Fibroblast of lung (primary cell): ENCODE results near the gene TAS1R2.

Experiments used
- EZH2 ChIP-seq: IDR thresholded peaks from 2 replicates; pipeline ENCODE4 v1.5.1; 2012; ENCODE audit warnings: low read length, control low read depth, mild to moderate bottlenecking; ENCODE audit errors: missing control alignments
- TF ChIP-seq, protein P1 (sequence below), 2 donors: IDR thresholded peaks in 1 of 2; conservative IDR thresholded peaks in 1 of 2; 1 replicate in 1 of 2; 2 replicates in 1 of 2; pipeline ENCODE4 v1.5.1; 2011 to 2012; ENCODE audit warnings: low read length in 2 of 2, control low read depth in 1 of 2, inconsistent platforms in 1 of 2, low read depth in 1 of 2, mild to moderate bottlenecking in 1 of 2

GRCh38 chr1:18880585-18880984 lies 21.1 kb upstream of the TAS1R2 start:
- TF ChIP-seq, protein P1, sequence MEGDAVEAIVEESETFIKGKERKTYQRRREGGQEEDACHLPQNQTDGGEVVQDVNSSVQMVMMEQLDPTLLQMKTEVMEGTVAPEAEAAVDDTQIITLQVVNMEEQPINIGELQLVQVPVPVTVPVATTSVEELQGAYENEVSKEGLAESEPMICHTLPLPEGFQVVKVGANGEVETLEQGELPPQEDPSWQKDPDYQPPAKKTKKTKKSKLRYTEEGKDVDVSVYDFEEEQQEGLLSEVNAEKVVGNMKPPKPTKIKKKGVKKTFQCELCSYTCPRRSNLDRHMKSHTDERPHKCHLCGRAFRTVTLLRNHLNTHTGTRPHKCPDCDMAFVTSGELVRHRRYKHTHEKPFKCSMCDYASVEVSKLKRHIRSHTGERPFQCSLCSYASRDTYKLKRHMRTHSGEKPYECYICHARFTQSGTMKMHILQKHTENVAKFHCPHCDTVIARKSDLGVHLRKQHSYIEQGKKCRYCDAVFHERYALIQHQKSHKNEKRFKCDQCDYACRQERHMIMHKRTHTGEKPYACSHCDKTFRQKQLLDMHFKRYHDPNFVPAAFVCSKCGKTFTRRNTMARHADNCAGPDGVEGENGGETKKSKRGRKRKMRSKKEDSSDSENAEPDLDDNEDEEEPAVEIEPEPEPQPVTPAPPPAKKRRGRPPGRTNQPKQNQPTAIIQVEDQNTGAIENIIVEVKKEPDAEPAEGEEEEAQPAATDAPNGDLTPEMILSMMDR (conservative IDR thresholded peaks at IDR 0.05 in 1 of 2, IDR thresholded peaks at IDR 0.05 in 1 of 2; ENCODE audit: low read depth in 1 of 2, low read length in 2 of 2) = no peak
- TF ChIP-seq EZH2 = no peak
